Measurements from ENCODE around the gene TAF15.
A peak's percentile ranks its signal among the peaks of the same experiment; 100 is the strongest.

TAF15 gene

DNA sequence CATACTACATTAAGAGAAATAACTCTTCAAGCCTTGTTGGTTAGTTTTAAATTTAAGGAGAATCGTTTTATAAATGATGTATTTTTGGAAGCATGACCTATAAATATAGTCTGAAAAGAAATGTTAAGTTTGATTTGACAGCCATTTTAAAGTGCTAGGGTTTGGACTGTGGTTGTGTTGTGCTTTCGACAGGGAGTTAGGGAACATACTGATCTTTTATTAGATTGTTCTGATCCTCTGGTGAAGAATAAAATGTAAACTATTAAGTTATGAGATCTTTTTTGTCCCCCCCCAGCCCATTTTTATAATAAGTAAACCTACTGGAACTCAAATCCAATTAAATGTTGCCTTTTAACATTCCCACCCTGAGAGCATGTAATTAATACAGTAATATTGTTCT lies 12.0 kb downstream of the TAF15 start:
- DNase-seq, result no peak

DNA sequence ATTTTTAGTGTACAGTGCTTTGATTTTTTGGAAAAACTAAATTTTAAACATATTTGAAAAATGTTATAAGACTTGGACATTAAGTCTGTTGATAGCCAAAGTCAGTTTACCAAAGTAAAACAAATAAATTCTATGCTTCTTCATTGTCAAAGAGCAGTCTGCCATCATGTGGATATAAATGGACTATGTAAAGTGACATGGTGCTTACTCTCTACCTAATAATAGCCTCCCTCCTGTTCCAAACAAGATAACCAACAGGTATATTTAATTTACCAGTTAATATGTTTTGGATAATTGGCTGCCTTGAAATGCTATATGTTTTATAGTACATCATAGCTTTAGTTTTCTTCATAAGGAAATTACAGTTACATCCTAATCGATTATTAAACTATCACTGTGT lies 15.9 kb downstream of the TAF15 start:
- no peak for DNase-seq

DNA sequence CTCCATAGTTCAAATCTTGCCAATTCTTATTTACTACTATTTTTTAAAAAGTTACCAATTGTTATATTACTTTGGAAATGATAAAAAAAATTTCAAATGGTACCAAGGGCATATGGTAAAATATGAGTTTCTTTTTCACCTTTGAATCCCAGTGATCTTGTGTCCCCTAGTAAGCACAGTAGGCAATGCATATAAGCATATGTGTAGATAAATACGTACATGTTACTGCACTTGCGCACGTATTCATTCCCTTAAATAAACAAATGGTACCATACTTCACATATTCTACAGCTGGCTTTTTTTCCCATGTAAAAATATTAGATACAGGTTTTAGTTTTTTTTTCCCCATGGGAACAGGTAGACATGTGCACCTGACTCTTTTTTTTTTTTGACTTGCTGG lies 31.8 kb downstream of the TAF15 start:
- DNase-seq, result no peak

GRCh38 chr17:35841505-35841904 lies 32.2 kb downstream of the TAF15 start:
- no peak for DNase-seq

DNA sequence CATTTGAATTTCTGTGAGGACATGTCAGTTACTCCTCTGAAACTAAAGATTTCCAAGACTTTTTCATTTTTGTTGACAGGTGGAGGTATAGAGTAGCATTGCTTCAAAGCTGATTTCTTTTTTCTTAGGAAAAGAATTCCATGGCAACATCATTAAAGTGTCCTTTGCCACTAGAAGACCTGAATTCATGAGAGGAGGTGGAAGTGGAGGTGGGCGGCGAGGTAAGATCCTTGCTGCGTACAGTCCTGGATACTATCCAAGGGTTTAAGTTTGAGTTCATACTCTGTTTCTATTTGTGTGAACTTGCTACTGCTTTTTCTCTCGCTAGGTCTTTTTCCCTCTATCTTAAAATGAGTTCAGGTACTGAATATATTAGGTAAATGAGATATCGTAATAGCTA lies 33.0 kb downstream of the TAF15 start:
- no peak for DNase-seq

DNA sequence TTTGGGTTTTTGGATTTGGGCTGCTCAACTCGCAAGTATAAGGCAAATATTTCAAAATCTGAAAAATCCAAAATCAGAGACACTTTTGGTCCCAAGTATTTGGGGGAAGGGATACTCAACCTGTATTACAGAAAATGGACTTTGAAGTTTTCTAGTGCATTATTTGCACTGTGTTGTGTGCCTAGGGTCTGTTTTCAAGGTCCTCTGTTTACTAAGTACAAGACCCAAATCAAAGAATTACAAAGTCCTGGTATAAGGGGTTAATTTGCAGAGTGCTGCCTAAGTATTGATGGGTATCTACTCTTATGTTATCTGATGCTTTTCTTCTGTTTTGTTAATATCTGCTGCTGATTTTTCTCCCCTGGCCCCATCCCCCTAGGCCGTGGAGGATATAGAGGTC lies 34.4 kb downstream of the TAF15 start:
- DNase-seq, result no peak

DNA sequence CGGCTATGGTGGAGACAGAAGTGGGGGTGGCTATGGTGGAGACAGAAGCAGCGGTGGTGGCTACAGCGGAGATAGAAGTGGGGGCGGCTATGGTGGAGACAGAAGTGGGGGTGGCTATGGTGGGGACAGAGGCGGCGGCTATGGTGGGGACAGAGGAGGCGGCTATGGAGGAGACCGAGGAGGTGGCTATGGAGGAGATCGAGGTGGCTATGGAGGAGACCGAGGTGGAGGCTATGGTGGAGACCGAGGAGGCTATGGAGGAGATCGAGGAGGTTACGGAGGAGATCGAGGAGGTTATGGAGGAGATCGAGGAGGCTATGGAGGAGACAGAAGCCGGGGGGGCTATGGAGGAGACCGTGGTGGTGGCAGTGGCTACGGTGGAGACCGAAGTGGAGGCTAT lies 35.3 kb downstream of the TAF15 start:
- DNase-seq, result no peak

- DNase-seq, result no peak
Observed at GRCh38 chr17:35846055-35846809, 36.9 kb downstream of the TAF15 start.

GRCh38 chr17:35847006-35847405 lies 37.7 kb downstream of the TAF15 start:
- no peak for DNase-seq

DNA sequence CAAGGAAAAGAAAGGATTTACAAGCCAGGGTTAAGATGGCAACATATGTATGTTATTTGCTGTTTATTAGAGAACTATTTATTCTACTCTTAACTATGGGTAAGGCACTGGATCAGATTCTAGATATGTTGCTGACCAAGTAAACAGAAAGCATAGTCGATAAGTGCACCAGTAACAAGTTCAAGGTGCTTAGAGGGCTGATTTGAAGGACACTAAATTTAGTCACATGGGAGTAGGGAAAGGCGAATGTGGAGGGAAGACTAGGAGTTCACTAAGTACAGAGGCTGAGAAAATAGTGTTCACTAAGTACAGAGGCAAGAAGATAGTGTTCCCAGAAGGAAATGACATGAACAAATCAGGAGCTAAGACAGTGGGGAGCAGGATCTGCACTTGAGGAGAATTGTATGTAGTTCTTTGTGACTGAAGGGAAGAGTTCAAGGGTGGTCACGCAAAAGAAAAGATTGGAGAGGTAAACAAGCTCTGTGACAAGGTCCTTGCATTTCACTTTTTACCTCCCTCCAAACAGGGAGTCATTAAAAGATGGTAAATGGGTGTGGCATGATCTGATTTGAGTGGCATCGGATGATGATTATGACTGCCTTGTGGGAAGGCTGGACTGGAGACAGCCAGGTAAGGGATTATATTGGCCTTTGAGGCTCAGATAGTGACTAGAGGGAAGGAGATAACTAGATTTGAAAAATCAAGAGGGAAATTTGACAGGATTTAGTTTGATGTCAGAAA lies 38.5 kb downstream of the TAF15 start:
- DNase-seq, result no peak

- peak in 1 of 2 experiments; percentile 5 for DNase-seq
Observed at GRCh38 chr17:35849469-35850348, 40.4 kb downstream of the TAF15 start.

GRCh38 chr17:35855965-35856364 lies 46.7 kb downstream of the TAF15 start:
- DNase-seq, result no peak

- no peak for DNase-seq
Observed at GRCh38 chr17:35856603-35857002, 47.3 kb downstream of the TAF15 start.

DNA sequence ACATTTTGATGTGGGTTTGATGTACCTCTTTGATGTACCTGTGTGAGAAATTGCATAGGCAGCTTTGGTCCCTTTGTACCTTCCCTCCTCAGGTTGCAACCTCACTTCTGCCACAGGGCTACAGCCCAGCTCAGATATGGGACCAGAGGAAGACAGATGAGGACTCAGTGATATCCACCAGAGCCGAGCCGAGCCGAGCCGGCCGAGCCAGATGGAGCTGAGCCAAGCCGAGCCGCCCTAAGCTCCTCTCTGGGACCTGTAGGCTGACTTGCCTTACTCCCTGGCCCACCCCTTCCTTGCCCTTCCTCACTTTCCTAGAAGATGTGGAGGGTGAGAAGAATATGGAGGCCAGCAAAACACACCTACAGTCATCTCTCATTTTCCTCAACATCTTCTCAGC lies 55.6 kb downstream of the TAF15 start:
- no peak for DNase-seq

DNA sequence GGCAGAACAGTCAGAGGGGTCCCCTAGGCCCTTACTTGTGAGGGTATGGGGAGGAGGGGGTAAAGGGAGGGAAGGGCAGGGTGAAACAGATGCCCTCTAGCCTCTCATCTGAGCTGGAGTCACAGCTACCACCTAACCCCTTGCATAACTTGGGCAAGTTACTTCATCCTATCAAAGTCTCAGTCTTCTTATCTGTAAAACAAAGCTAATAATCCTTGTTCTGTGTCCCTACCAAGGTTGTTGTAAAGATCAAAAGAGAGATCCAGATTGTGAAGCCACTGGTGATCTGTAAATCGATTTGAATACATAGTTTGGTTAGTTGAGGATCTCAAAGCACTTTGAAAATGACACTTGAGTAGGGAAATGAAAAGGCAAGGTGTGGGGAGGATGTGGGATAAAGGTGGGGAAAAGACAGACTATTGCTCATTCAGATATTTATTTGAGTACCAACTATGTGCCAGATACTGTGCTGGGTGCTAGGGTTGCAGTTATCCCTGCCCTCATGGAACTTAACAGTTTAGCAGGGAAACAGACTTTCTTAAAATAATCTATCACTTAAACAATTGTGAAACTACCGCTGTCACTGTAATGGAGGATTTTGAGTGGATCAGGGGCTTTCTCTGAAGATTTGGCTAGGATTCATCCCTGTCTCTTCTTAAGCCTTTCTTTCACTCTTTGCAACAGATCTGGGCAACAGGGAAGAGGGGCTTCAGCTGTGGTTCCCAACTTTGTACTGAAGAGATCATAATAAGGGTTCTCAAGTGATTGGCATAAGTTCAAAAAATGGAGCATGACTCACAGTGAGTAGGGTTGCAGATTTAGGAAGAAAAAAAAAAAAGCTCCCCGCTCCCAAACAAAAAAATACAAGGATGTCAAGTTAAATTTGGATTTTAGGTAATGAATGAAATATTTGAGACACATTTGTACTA lies 56.4 kb downstream of the TAF15 start:
- DNase-seq, result no peak

DNA sequence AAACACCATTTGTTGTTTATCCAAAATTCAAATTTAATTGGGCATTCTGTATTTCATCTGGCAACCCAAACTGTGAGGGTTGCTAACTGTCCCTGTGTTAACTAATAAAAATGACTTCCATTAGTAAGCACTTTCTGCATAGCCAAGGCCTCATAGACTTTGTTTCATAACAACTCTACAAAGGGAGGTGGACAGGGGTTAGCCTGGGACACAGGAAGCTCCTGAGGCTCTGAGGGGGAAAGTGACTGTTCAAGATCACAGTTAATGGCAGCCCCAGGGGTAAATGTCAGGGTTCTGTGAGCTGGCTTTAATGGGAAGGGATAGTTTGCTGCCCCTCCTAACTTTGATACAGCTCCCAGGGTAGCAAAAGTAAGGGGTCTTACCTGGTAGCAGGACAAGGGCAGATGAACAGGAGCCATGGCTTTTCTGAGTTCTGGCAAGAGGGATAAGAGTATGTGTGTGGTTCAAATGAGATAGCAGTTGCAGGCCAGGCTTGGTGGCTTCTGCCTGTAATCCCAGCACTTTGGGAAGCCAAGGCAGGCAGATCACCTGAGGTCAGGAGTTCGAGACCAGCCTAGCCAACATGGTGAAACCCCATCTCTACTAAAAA lies 57.2 kb downstream of the TAF15 start:
- DNase-seq, result no peak

- DNase-seq, result no peak
Observed at GRCh38 chr17:35867574-35867973, 58.3 kb downstream of the TAF15 start.

GRCh38 chr17:35868737-35869136 lies 59.5 kb downstream of the TAF15 start, which contains the start of gene HEATR9:
Gene HEATR9 (minus strand): TSS chr17:35868891. CDS start chr17:35868742, 149 bp downstream.
- DNase-seq, result no peak

- DNase-seq, result no peak
Observed at GRCh38 chr17:35870906-35871819, 61.9 kb downstream of the TAF15 start.

GRCh38 chr17:35872196-35872980 lies 63.1 kb downstream of the TAF15 start:
- no peak for DNase-seq

Data from cerebellar nuclear complex (tissue), 1 donor.